Astrocyte (in vitro differentiated cells and primary cell): Measurements from ENCODE around the gene PPP1R26. TPM values are rescaled to one million over a fixed set of nuclear protein-coding genes. Genes with fewer than 3 reads are reported as not detected.
"Not testable (repeated sequence)": the region's sequence is repeated elsewhere in the genome, so short reads cannot be mapped to it uniquely, and the experiment has no call there.

Experiments used
- DNase-seq: peaks from one replicate; pipeline ENCODE4 v3.0.0-alpha.2; 2010; ENCODE audit warnings: low read depth
- FAIRE-seq: peaks from 2 replicates; lab custom pipeline; 2011; peaks lifted over from hg19 to GRCh38; lab: Jason Lieb, UNC
- H2AFZ ChIP-seq: 2 replicates; pipeline ENCODE4 v1.6.0; 2012; ENCODE audit warnings: low read depth, low read length, inconsistent platforms
- H3K27ac ChIP-seq: 2 replicates; pipeline ENCODE4 v1.5.1; 2011; ENCODE audit warnings: low read depth, low read length, inconsistent platforms
- H3K27me3 ChIP-seq: 2 replicates; pipeline ENCODE4 v1.6.0; 2011; ENCODE audit warnings: low read length, inconsistent platforms; ENCODE audit not compliant: insufficient read depth
- H3K36me3 ChIP-seq: 2 replicates; pipeline ENCODE4 v1.5.1; 2011; ENCODE audit warnings: low read length, inconsistent platforms; ENCODE audit not compliant: insufficient read depth
- H3K4me1 ChIP-seq: 2 replicates; pipeline ENCODE4 v1.5.1; 2011; ENCODE audit warnings: low read length, inconsistent platforms; ENCODE audit not compliant: insufficient read depth
- H3K4me2 ChIP-seq: 2 replicates; pipeline ENCODE4 v1.6.0; 2012; ENCODE audit warnings: low read length, inconsistent platforms
- H3K4me3 ChIP-seq: 2 replicates; pipeline ENCODE4 v1.5.1; 2011; ENCODE audit warnings: low read depth, mild to moderate bottlenecking, low read length, inconsistent platforms; ENCODE audit not compliant: insufficient read depth
- H3K79me2 ChIP-seq: 2 replicates; pipeline ENCODE4 v1.6.0; 2012; ENCODE audit warnings: mild to moderate bottlenecking, low read length, inconsistent platforms; ENCODE audit not compliant: insufficient read depth
- H3K9ac ChIP-seq: 2 replicates; pipeline ENCODE4 v1.6.0; 2012; ENCODE audit warnings: mild to moderate bottlenecking, low read length, inconsistent platforms
- H3K9me3 ChIP-seq: 2 replicates; pipeline ENCODE4 v1.5.1; 2012; ENCODE audit warnings: low read depth, mild to moderate bottlenecking, low read length, inconsistent platforms; ENCODE audit not compliant: insufficient read depth
- H4K20me1 ChIP-seq: 2 replicates; pipeline ENCODE4 v1.6.0; 2012; ENCODE audit warnings: low read length, inconsistent platforms; ENCODE audit not compliant: insufficient read depth
- H3K27ac Mint-ChIP-seq: one replicate; pipeline ENCODE4 v1.8.0; 2021; ENCODE audit warnings: mild to moderate bottlenecking, mixed read lengths; ENCODE audit not compliant: unreplicated experiment
- H3K27me3 Mint-ChIP-seq: one replicate; pipeline ENCODE4 v1.8.0; 2021; ENCODE audit warnings: low read depth, mixed read lengths; ENCODE audit not compliant: unreplicated experiment
- H3K36me3 Mint-ChIP-seq: one replicate; pipeline ENCODE4 v1.8.0; 2021; ENCODE audit warnings: low read depth, mixed read lengths; ENCODE audit not compliant: unreplicated experiment
- H3K4me1 Mint-ChIP-seq: one replicate; pipeline ENCODE4 v1.8.0; 2021; ENCODE audit warnings: low read depth, mixed read lengths; ENCODE audit not compliant: unreplicated experiment
- H3K4me3 Mint-ChIP-seq: one replicate; pipeline ENCODE4 v1.8.0; 2021; ENCODE audit warnings: mild to moderate bottlenecking, moderate library complexity, mixed read lengths; ENCODE audit not compliant: unreplicated experiment
- H3K9me3 Mint-ChIP-seq: one replicate; pipeline ENCODE4 v1.8.0; 2021; ENCODE audit warnings: mild to moderate bottlenecking, mixed read lengths; ENCODE audit not compliant: unreplicated experiment
- CTCF ChIP-seq: IDR thresholded peaks from 2 replicates; pipeline ENCODE4 v1.5.1; 2011; ENCODE audit warnings: low read depth, mild to moderate bottlenecking, inconsistent platforms, low read length, moderate library complexity; ENCODE audit not compliant: insufficient read depth
- EZH2 ChIP-seq: IDR thresholded peaks from 2 replicates; pipeline ENCODE4 v1.6.1; 2012; ENCODE audit warnings: mild to moderate bottlenecking, low read length, inconsistent platforms; ENCODE audit not compliant: insufficient read depth
- total RNA-seq: library from RNA; stranded (reverse); gene quantifications from 2 replicates; pipeline ENCODE4 v1.2.1, GENCODE V29; 2021

Gene PPP1R26
- total RNA-seq, 1 donor from 2014 or later: 10.6 TPM

GRCh38 chr9:135513351-135513846 lies 33.8 kb downstream of the PPP1R26 start:
- H3K36me3 Mint-ChIP-seq: peaks cover 2% of the 10 kb centered on the region
- Histone ChIP-seq H4K20me1 (no peaks in the 10 kb centered on the region), H3K4me1 (no peaks in the 10 kb centered on the region), H3K27ac (no peak overlapping the region), H3K79me2 (no peaks in the 10 kb centered on the region), H3K4me2 (no peak overlapping the region), H2AFZ (no peak overlapping the region), H3K36me3 (no peaks in the 10 kb centered on the region), H3K9me3 (no peaks in the 10 kb centered on the region), H3K27me3 (no peaks in the 10 kb centered on the region), H3K9ac (no peak overlapping the region), H3K4me3 (no peak overlapping the region)
- FAIRE-seq: no peak
- DNase-seq: no peak
- no peaks in the 10 kb centered on the region for H3K4me1 Mint-ChIP-seq
- H3K9me3 Mint-ChIP-seq: peaks cover 7% of the 10 kb centered on the region
- H3K4me3 Mint-ChIP-seq: no peak overlapping the region
- no peak overlapping the region for H3K27ac Mint-ChIP-seq
- peaks cover 1% of the 10 kb centered on the region for H3K27me3 Mint-ChIP-seq
- TF ChIP-seq EZH2: no peak
- no peak for TF ChIP-seq CTCF

GRCh38 chr9:135513906-135514305 lies 34.3 kb downstream of the PPP1R26 start:
- not testable (repeated sequence) for H4K20me1 ChIP-seq, H3K4me2 ChIP-seq, H3K79me2 ChIP-seq, H3K9ac ChIP-seq, H3K4me1 Mint-ChIP-seq, H3K4me3 ChIP-seq, H3K27me3 Mint-ChIP-seq, H3K27me3 ChIP-seq, H3K9me3 Mint-ChIP-seq, H3K9me3 ChIP-seq, DNase-seq, H3K27ac Mint-ChIP-seq, H3K36me3 Mint-ChIP-seq, H3K27ac ChIP-seq, H3K4me1 ChIP-seq, H3K4me3 Mint-ChIP-seq, H2AFZ ChIP-seq, FAIRE-seq, H3K36me3 ChIP-seq

- no peak overlapping the region for H3K4me3 ChIP-seq
- no peaks in the 10 kb centered on the region for H3K4me1 ChIP-seq
- no peaks in the 10 kb centered on the region for H3K79me2 ChIP-seq
- no peak overlapping the region for H3K27ac Mint-ChIP-seq
- no peaks in the 10 kb centered on the region for H4K20me1 ChIP-seq
- H3K27me3 ChIP-seq: no peaks in the 10 kb centered on the region
- H3K4me2 ChIP-seq: no peak overlapping the region
- no peaks in the 10 kb centered on the region for H3K36me3 ChIP-seq
- FAIRE-seq (no peak), DNase-seq (no peak)
- no peak overlapping the region for H2AFZ ChIP-seq
- H3K9me3 ChIP-seq: no peaks in the 10 kb centered on the region
- TF ChIP-seq EZH2 (no peak), CTCF (no peak)
- H3K27ac ChIP-seq: no peak overlapping the region
- H3K4me3 Mint-ChIP-seq: no peak overlapping the region
- peaks cover 1% of the 10 kb centered on the region for H3K9me3 Mint-ChIP-seq
- H3K4me1 Mint-ChIP-seq: no peaks in the 10 kb centered on the region
- H3K27me3 Mint-ChIP-seq: peaks cover 1% of the 10 kb centered on the region
- H3K9ac ChIP-seq: no peak overlapping the region
- no peaks in the 10 kb centered on the region for H3K36me3 Mint-ChIP-seq
Observed at GRCh38 chr9:135514342-135515082, 34.9 kb downstream of the PPP1R26 start.
